ENCODE measurements around the gene STX16. TPM values are rescaled to one million over a fixed set of nuclear protein-coding genes. Genes with fewer than 3 reads are reported as not detected.
A peak's percentile ranks its signal among the peaks of the same experiment; 100 is the strongest.

The STX16 gene
- total RNA-seq, 1 experiment from 2014 or later, result 89.1 TPM

- Mint-ChIP-seq H3K9me3 (no peaks in the 10 kb centered on the region), H3K27me3 (ENCODE audit: low read depth) (peaks cover 7% of the 10 kb centered on the region; the same call in 1 of the 2 replicates), H3K36me3 (no peaks in the 10 kb centered on the region), H3K4me3 (no peak overlapping the region), H3K4me1 (peaks cover 15% of the 10 kb centered on the region; the same call in 1 of the 2 replicates), H3K27ac (peak overlapping the region; percentile 83; the same call in 1 of the 2 replicates)
- ATAC-seq (no peak), DNase-seq (ENCODE audit: low spot score) (peak; percentile 3)
- ChIA-PET POLR2A (no interaction called here), CTCF (interaction anchor here (1.0 to 1.2 kb wide), 2 partner anchors 22 to 98 kb away, joined by 3 read pairs; no protein-coding TSS in a partner anchor)
- TF ChIP-seq CREB1 (CRISPR knock-in tag; IDR thresholded peaks at IDR 0.05) (no peak), RELA (CRISPR knock-in tag; IDR thresholded peaks at IDR 0.05; ENCODE audit: borderline replicate concordance) (no peak), ZNF263 (CRISPR knock-in tag; IDR thresholded peaks at IDR 0.05; ENCODE audit: low read depth) (no peak), OVOL2 (CRISPR knock-in tag; IDR thresholded peaks at IDR 0.05; ENCODE audit: borderline replicate concordance) (no peak), IRF2 (CRISPR knock-in tag; IDR thresholded peaks at IDR 0.05; ENCODE audit: borderline replicate concordance, low read depth) (no peak), GABPB1 (CRISPR knock-in tag; IDR thresholded peaks at IDR 0.05) (no peak), AFF4 (CRISPR knock-in tag; IDR thresholded peaks at IDR 0.05; ENCODE audit: borderline replicate concordance) (no peak), STAT6 (CRISPR knock-in tag; conservative IDR thresholded peaks at IDR 0.05; ENCODE audit: low read depth) (no peak), SMAD4 (CRISPR knock-in tag; IDR thresholded peaks at IDR 0.05) (no peak), E2F4 (CRISPR knock-in tag; IDR thresholded peaks at IDR 0.05; ENCODE audit: borderline replicate concordance, low read depth) (no peak), FOXP4 (CRISPR knock-in tag; IDR thresholded peaks at IDR 0.05) (no peak), PRRX2 (CRISPR knock-in tag; IDR thresholded peaks at IDR 0.05) (no peak), PREB (CRISPR knock-in tag; IDR thresholded peaks at IDR 0.05; ENCODE audit: borderline replicate concordance) (no peak), FOXK1 (CRISPR knock-in tag; IDR thresholded peaks at IDR 0.05) (no peak), HMGA2 (CRISPR knock-in tag; IDR thresholded peaks at IDR 0.05) (no peak), ZNF532 (CRISPR knock-in tag; IDR thresholded peaks at IDR 0.05; ENCODE audit: borderline replicate concordance) (no peak), TEAD4 (CRISPR knock-in tag; IDR thresholded peaks at IDR 0.05) (no peak)
Measured at GRCh38 chr20:58718729-58719128, 67.6 kb downstream of the STX16 start.

Measured in WTC11 (cell line).